Endothelial cell of umbilical vein (primary cell): ENCODE data around the gene RNF43. TPM values are rescaled to one million over a fixed set of nuclear protein-coding genes. Genes with fewer than 3 reads are reported as not detected.

Experiments
- BruUV-seq: library from RNA; stranded (reverse); fragments of 400-500 nt; replicated peaks from 2 replicates; lab custom pipeline; 2021; lab: Mats Ljungman, UMichigan
- CTCF ChIA-PET: fragments of 300-600, 350-600 bp; sonication (Branson Sonifier 250); formaldehyde crosslinking; loops from one replicate; lab custom pipeline; 2021; ENCODE audit warnings: antibody characterized with exemption, inconsistent platforms; lab: Charles Lee
- POLR2A ChIA-PET: fragments of 300-600, 350-600 bp; sonication (Branson Sonifier 250); formaldehyde crosslinking; loops from one replicate; lab custom pipeline; 2021; ENCODE audit warnings: antibody characterized with exemption, inconsistent platforms; lab: Charles Lee
- DNase-seq: peaks from one replicate; pipeline ENCODE4 v3.0.0-alpha.2; 2011; ENCODE audit warnings: low read depth, low spot score
- FAIRE-seq: peaks from 2 replicates; lab custom pipeline; 2011; peaks lifted over from hg19 to GRCh38; lab: Jason Lieb, UNC
- H2AFZ ChIP-seq: 2 replicates; pipeline ENCODE4 v1.6.0; 2012; ENCODE audit warnings: low read depth, low read length, control low read depth, inconsistent platforms
- H3K27ac ChIP-seq: 2 replicates; pipeline ENCODE4 v1.5.1; 2011; ENCODE audit warnings: low read depth, mild to moderate bottlenecking, control low read depth, low read length, moderate library complexity; ENCODE audit not compliant: insufficient read depth
- H3K27me3 ChIP-seq, 2 experiments: 2 replicates each; pipeline versions ENCODE4 v1.6.0 to v1.6.1; 2011; ENCODE audit warnings: low read length in 2 of 2, mixed read lengths in 1 of 2; ENCODE audit not compliant: control insufficient read depth in 2 of 2, insufficient read depth in 2 of 2
- H3K36me3 ChIP-seq, 2 experiments: 2 replicates in 1 of 2; 3 replicates in 1 of 2; pipeline ENCODE4 v1.5.1; 2011; ENCODE audit warnings: low read length in 2 of 2, mild to moderate bottlenecking in 1 of 2, moderate library complexity in 1 of 2; ENCODE audit not compliant: control insufficient read depth in 2 of 2, insufficient read depth in 2 of 2; ENCODE audit errors: extremely low read depth in 1 of 2
- H3K4me1 ChIP-seq: 3 replicates; pipeline ENCODE4 v1.5.1; 2011; ENCODE audit warnings: mild to moderate bottlenecking, low read length; ENCODE audit not compliant: control insufficient read depth, insufficient read depth; ENCODE audit errors: extremely low read depth
- H3K4me2 ChIP-seq: 2 replicates; pipeline ENCODE4 v1.6.1; 2011; ENCODE audit warnings: low read length, control low read depth, mixed read lengths; ENCODE audit not compliant: insufficient read depth
- H3K4me3 ChIP-seq, 3 experiments: fragments of 200-600 bp in 1 of 3; sonication (generic), shearing (Covaris generic) in 1 of 3; replicated peaks in 1 of 3; 2 replicates each; pipeline ENCODE4 v1.5.1; 2011 to 2016; ENCODE audit warnings: control low read depth in 3 of 3, low read length in 3 of 3, mild to moderate bottlenecking in 2 of 3, inconsistent platforms in 1 of 3, low read depth in 1 of 3, moderate library complexity in 1 of 3; ENCODE audit not compliant: insufficient read depth in 1 of 3
- H3K79me2 ChIP-seq: 2 replicates; pipeline ENCODE4 v1.6.0; 2012; ENCODE audit warnings: low read length, inconsistent platforms; ENCODE audit not compliant: control insufficient read depth, insufficient read depth
- H3K9ac ChIP-seq: replicated peaks from 2 replicates; pipeline ENCODE3; 2011; ENCODE audit warnings: low read length, control low read depth; ENCODE audit not compliant: insufficient read depth; ENCODE audit errors: extremely low read depth
- H3K9me1 ChIP-seq: replicated peaks from 3 replicates; pipeline ENCODE4 v1.6.0; 2011; ENCODE audit warnings: mild to moderate bottlenecking, low read length; ENCODE audit not compliant: control insufficient read depth, insufficient read depth; ENCODE audit errors: extremely low read depth
- H3K9me3 ChIP-seq: replicated peaks from 2 replicates; pipeline ENCODE4 v1.5.1; 2012; ENCODE audit warnings: low read length, inconsistent platforms; ENCODE audit not compliant: control insufficient read depth, insufficient read depth
- H4K20me1 ChIP-seq: replicated peaks from 2 replicates; pipeline ENCODE3; 2011; ENCODE audit warnings: mild to moderate bottlenecking, low read length; ENCODE audit not compliant: control insufficient read depth, insufficient read depth; ENCODE audit errors: extremely low read depth
- EZH2 ChIP-seq: IDR thresholded peaks from 2 replicates; pipeline ENCODE4 v1.6.1; 2012; ENCODE audit warnings: borderline replicate concordance, low read depth, mild to moderate bottlenecking, moderate library complexity, low read length, inconsistent platforms; ENCODE audit not compliant: severe bottlenecking
- FOS ChIP-seq: IDR thresholded peaks from 2 replicates; pipeline ENCODE4 v1.6.1; 2011; ENCODE audit warnings: mild to moderate bottlenecking, low read length, moderate library complexity, borderline replicate concordance; ENCODE audit not compliant: insufficient read depth
- GATA2 ChIP-seq: IDR thresholded peaks from 2 replicates; pipeline ENCODE4 v1.7.0; 2011; ENCODE audit warnings: low read depth, mild to moderate bottlenecking, moderate library complexity, mixed read lengths, low read length; ENCODE audit not compliant: insufficient read length, insufficient read depth
- JUN ChIP-seq: IDR thresholded peaks from 2 replicates; pipeline ENCODE4 v1.6.1; 2011; ENCODE audit warnings: borderline replicate concordance, low read depth; ENCODE audit not compliant: insufficient read length, insufficient read depth
- MYC ChIP-seq: IDR thresholded peaks from one replicate; pipeline ENCODE4 v1.6.1; 2011; ENCODE audit warnings: mild to moderate bottlenecking, low read depth, low read length
- POLR2A ChIP-seq: IDR thresholded peaks from 2 replicates; pipeline ENCODE4 v1.6.1; 2012; ENCODE audit warnings: low read depth, mild to moderate bottlenecking, control low read depth, low read length
- POLR2AphosphoS5 ChIP-seq: IDR thresholded peaks from 2 replicates; pipeline ENCODE4 v1.6.1; 2012; ENCODE audit warnings: low read depth, mild to moderate bottlenecking, control low read depth, low read length, moderate library complexity; ENCODE audit not compliant: insufficient read depth
- dilution Hi-C: fragments of 300-500 bp; cut with MboI; formaldehyde crosslinking; loops from one replicate; pipeline ENCODE4 v1.15.0; 2019; ENCODE audit warnings: low sequenced_read_pairs; ENCODE audit not compliant: extremely low pct_ligation_motif_present
- intact Hi-C: fragments of 100-400 bp; cut with micrococcal nuclease; formaldehyde crosslinking; loops from one replicate; pipeline ENCODE4 v1.10.0; 2022
- polyA plus RNA-seq, 4 experiments: library from polyadenylated mRNA; depleted of rRNA in 3 of 4; stranded (reverse) in 3 of 4; unstranded in 1 of 4; fragments of >200 nt; gene quantifications; 2 replicates each; pipeline versions ENCODE4 v1.2.1 to v1.2.3, GENCODE V29; 2011 to 2012; ENCODE audit warnings: missing spikeins in 1 of 4
- total RNA-seq: library from RNA; stranded (reverse); gene quantifications from 2 replicates; pipeline ENCODE4 v1.2.3, GENCODE V29; 2021
- TF ChIP-seq, protein P1 (sequence below): IDR thresholded peaks from 2 replicates; pipeline ENCODE4 v1.6.1; 2011; ENCODE audit not compliant: insufficient read depth, insufficient read length
- TF ChIP-seq, protein P2 (sequence below), 2 donors: IDR thresholded peaks; 1 replicate in 1 of 2; 2 replicates in 1 of 2; pipeline ENCODE4 v1.5.1; 2011; ENCODE audit warnings: low read length in 2 of 2, mild to moderate bottlenecking in 2 of 2, moderate library complexity in 2 of 2, control low read depth in 1 of 2, inconsistent platforms in 1 of 2, low read depth in 1 of 2; ENCODE audit not compliant: insufficient read depth in 1 of 2; ENCODE audit errors: extremely low read depth in 1 of 2

Gene RNF43
- total and polyA plus RNA-seq, 2 donors (not counting 3 experiments of a cell fraction or from before 2014, with no cell fraction given), result not detected

DNA sequence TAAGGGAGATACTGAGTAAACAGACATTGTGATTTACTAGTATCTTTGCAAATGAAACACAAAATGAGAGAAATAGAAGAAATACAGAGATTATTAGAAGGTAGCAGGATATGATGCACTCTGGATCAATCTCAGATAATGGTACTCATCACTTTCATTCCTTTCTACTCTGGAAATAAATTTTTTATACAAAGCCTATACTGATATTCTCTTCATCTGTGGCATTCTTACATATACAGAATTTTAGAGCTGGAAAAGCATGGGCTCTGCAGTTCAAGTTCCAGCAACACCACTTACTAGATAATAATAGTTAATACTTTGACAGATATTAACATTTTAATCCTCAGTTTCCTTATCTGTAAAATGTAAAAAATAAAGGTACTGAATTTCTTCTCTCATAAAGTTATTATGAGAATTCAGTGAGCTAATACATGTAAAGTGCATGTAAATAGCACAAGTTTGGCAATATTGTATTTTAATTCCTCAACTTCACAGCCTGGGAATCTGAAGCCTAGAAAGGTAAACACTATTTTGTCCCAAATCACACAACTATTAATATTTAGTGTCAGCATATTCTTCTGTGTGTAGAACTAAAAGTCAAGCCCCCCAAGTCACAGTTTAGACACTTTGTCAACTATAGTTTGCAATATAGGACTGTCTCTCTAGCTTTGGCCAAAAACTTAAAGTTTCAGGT, 6.5 kb downstream of the RNF43 start:
- Histone ChIP-seq H3K27ac (no peak overlapping the region), H3K36me3 (no peaks in the 10 kb centered on the region), H3K27me3 (peaks cover 3 to 36% of the 10 kb centered on the region in 2 experiments), H3K4me2 (no peak overlapping the region), H4K20me1 (no peaks in the 10 kb centered on the region), H3K4me1 (no peaks in the 10 kb centered on the region), H3K4me3 (no peak overlapping the region), H2AFZ (no peak overlapping the region), H3K9me3 (no peaks in the 10 kb centered on the region), H3K79me2 (no peaks in the 10 kb centered on the region), H3K9ac (no peak overlapping the region), H3K9me1 (no peaks in the 10 kb centered on the region)
- FAIRE-seq (no peak), DNase-seq (no peak)
- TF ChIP-seq, protein P1, sequence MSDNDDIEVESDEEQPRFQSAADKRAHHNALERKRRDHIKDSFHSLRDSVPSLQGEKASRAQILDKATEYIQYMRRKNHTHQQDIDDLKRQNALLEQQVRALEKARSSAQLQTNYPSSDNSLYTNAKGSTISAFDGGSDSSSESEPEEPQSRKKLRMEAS, result no peak
- no peak for TF ChIP-seq JUN
- no peak for TF ChIP-seq GATA2
- TF ChIP-seq MYC, result no peak
- no peak for TF ChIP-seq FOS
- no peak for TF ChIP-seq POLR2AphosphoS5
- no peak for TF ChIP-seq POLR2A
- TF ChIP-seq, protein P2, sequence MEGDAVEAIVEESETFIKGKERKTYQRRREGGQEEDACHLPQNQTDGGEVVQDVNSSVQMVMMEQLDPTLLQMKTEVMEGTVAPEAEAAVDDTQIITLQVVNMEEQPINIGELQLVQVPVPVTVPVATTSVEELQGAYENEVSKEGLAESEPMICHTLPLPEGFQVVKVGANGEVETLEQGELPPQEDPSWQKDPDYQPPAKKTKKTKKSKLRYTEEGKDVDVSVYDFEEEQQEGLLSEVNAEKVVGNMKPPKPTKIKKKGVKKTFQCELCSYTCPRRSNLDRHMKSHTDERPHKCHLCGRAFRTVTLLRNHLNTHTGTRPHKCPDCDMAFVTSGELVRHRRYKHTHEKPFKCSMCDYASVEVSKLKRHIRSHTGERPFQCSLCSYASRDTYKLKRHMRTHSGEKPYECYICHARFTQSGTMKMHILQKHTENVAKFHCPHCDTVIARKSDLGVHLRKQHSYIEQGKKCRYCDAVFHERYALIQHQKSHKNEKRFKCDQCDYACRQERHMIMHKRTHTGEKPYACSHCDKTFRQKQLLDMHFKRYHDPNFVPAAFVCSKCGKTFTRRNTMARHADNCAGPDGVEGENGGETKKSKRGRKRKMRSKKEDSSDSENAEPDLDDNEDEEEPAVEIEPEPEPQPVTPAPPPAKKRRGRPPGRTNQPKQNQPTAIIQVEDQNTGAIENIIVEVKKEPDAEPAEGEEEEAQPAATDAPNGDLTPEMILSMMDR (IDR thresholded peaks at IDR 0.05; ENCODE audit: extremely low read depth in 1 of 2, insufficient read depth in 1 of 2, low read depth in 1 of 2, low read length in 2 of 2), result no peak
- TF ChIP-seq EZH2, result no peak
- dilution Hi-C loops (no loop called here), intact Hi-C loops (no loop called here)
- POLR2A ChIA-PET, result no interaction called here
- BruUV-seq, result no TSS peak
- CTCF ChIA-PET, result no interaction called here
